GM10266 (cell line): ENCODE results near the gene PGM1.
"Not testable (repeated sequence)": the region's sequence is repeated elsewhere in the genome, so short reads cannot be mapped to it uniquely, and the experiment has no call there.

Source experiments
- DNase-seq: peaks from one replicate; pipeline ENCODE4 v3.0.0; 2012; ENCODE audit errors: extremely low spot score
- TF ChIP-seq, protein P1 (sequence below): IDR thresholded peaks from 2 replicates; pipeline ENCODE4 v1.5.1; 2012; ENCODE audit warnings: mild to moderate bottlenecking, low read depth; ENCODE audit not compliant: control insufficient read depth, insufficient read depth; ENCODE audit errors: missing control alignments

PGM1 gene

GRCh38 chr1:63559357-63559756 lies 33.9 kb upstream of the PGM1 start:
- TF ChIP-seq, protein P1, sequence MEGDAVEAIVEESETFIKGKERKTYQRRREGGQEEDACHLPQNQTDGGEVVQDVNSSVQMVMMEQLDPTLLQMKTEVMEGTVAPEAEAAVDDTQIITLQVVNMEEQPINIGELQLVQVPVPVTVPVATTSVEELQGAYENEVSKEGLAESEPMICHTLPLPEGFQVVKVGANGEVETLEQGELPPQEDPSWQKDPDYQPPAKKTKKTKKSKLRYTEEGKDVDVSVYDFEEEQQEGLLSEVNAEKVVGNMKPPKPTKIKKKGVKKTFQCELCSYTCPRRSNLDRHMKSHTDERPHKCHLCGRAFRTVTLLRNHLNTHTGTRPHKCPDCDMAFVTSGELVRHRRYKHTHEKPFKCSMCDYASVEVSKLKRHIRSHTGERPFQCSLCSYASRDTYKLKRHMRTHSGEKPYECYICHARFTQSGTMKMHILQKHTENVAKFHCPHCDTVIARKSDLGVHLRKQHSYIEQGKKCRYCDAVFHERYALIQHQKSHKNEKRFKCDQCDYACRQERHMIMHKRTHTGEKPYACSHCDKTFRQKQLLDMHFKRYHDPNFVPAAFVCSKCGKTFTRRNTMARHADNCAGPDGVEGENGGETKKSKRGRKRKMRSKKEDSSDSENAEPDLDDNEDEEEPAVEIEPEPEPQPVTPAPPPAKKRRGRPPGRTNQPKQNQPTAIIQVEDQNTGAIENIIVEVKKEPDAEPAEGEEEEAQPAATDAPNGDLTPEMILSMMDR, result no peak
- no peak for DNase-seq

DNA sequence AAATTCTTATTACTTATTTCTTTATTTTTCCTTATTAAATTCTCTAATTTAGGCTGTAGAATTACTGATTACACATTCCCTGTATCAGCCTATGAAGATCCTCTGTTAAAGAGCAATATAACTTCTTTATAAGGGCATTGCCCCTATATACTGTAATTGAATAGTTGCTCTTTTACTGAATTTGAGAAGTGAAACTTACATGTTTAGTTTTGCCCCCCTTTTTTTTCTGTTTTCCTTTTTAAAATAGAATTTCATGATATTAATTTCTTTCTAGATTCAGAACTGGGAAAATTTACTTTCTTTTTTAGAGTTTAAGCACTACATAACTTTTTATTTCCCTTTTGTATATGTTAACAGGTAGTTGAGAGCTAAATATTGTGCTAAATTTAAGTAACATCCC lies 29.5 kb upstream of the PGM1 start:
- TF ChIP-seq, protein P1, result no peak
- no peak for DNase-seq

DNA sequence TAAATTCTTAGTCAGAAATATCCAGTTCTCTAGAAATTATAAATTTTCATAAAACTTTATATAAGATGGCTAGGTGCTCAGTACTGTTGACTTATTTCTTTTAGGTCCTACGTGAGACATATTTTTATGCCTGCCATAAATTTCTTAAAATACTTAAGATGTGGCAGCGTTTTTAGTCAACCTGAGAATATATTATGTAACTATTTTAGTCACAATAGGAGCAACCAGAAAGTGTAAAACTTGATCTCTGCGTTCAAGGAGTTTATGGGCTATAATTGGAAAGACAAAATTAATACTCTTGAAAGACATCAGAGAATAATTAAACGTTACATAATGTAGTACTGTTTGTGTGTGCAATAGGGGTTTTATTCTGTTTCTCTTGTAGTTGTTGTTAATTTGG lies 24.1 kb upstream of the PGM1 start:
- no peak for DNase-seq
- TF ChIP-seq, protein P1, result no peak

- TF ChIP-seq, protein P1, result no peak
- no peak for DNase-seq
Observed at GRCh38 chr1:63569640-63570316, 23.4 kb upstream of the PGM1 start.

DNA sequence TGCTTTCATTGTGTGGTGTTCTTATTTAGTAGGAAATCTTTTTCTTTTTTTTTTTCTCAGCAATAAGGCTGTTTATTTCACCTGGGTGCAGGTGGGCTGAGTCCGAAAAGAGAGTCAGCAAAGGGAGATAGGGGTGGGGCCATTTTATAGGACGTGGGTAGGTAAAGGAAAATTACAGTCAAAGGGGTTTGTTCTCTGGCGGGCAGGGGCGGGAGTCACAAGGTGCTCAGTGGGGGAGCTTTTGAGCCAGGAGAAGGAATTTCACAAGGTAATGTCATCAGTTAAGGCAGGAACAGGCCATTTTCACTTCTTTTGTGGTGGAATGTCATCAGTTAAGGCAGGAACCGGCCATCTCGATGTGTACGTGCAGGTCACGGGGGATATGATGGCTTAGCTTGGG lies 20.5 kb upstream of the PGM1 start:
- DNase-seq, result not testable (repeated sequence)

- not testable (repeated sequence) for DNase-seq
Observed at GRCh38 chr1:63574203-63574796, 18.9 kb upstream of the PGM1 start.

DNA sequence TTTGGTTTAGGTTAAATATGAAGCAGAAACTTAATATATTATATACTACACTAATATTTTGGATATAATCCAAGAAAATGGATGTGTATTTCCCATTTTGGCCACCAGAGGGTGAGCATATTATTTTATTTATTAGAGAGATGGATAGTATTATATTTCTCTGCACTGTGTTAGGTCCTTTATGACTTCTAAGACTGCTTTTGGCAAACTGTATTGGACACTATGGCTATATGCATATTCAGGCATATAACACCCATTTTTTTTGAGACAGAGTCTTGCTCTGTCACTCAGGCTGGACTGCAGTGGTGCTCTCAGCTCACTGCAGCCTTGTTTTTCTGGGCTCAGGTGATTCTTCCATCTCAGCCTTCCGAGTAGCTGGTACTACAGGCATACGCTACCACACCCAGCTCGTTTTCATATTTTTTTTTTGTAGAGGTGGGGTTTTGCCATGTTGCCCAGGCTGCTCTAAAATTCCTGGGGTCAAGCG lies 17.8 kb upstream of the PGM1 start:
- TF ChIP-seq, protein P1, result peak; percentile 42
- no peak for DNase-seq

DNA sequence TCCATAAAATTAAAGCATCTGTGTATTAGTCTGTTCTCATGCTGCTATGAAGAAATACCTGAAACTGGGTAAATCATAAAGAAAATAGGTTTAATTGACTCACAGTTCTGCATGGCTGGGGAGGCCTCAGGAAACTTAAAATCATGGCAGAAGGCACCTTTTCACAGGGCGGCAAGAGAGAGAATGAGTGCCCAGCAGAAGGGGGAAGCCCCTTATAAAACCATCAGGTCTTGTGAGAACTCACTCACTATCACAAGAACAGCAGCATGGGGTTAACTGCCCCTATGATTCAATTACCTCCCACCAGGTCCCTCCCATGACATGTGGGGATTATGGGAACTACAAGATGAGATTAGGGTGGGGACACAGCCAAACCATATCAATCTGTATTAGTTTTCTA lies 6.9 kb upstream of the PGM1 start:
- DNase-seq, result not testable (repeated sequence)

DNA sequence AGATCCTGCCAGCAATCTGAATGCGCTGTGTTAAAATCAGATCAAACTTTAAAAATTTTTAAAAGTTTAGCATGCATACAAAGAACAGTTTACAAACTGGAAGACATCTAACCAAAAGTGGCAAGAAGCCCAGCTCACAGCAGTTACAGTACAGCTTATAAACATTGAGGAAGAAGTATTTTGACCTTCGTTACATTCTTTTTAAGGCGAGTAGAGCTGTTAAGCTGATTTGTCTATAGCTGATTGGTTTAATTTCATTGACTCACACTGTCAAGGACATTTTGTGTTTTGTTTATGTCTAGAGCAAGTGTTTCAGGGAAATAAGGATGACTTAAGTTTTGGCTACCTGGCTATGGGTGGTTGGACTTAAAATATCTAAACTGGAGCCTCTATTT lies 3.0 kb upstream of the PGM1 start:
- TF ChIP-seq, protein P1, result no peak
- DNase-seq, result no peak
